Rectal smooth muscle tissue (tissue), 1 donor: ENCODE measurements around the gene LRIT3.

Experiments used
- H3K27ac ChIP-seq: one replicate; pipeline ENCODE4 v1.7.0; 2013; ENCODE audit warnings: low read depth, low read length, inconsistent platforms
- H3K27me3 ChIP-seq: one replicate; pipeline ENCODE4 v1.7.0; 2013; ENCODE audit warnings: low read length; ENCODE audit not compliant: control insufficient read depth, insufficient read depth
- H3K36me3 ChIP-seq: one replicate; pipeline ENCODE4 v1.7.0; 2013; ENCODE audit warnings: low read length; ENCODE audit not compliant: control insufficient read depth, insufficient read depth
- H3K4me1 ChIP-seq: one replicate; pipeline ENCODE4 v1.7.0; 2013; ENCODE audit warnings: low read length; ENCODE audit not compliant: control insufficient read depth, insufficient read depth
- H3K4me3 ChIP-seq: one replicate; pipeline ENCODE4 v1.7.0; 2013; ENCODE audit warnings: low read length
- H3K9ac ChIP-seq: one replicate; pipeline ENCODE4 v1.7.0; 2013; ENCODE audit warnings: low read length

LRIT3 gene

DNA sequence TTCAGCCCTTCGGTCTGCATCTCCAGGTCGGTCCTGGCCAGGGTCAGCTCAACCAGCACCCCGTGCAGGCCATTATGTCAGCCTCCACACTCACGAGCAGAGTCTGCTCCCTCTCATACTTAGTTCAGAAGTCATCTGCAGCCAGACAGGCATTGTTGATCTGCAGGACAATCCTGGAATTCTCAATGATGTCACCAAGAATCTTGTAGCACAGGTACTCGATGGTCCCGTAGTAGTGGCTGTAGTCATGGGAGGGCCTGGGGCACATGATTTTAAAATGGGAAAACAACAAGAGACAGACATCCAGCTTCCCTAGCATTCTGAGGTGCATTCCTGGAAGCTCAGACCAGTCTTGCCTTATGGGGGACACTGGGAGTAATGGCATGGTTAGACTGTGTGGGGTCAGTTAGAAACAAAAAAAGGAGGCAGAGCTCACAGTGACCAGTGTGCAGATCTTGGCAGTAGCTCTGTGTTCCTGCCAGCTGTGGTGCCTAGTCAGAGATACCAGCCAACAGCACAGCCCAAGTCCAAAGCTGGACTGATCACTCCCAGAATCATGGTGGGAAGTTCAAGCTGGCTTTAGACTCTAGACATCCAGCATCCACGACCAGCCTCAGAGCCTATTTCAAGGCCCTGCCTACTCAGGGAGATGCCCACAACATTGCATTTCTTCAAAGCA is 31.9 kb downstream of the LRIT3 start:
- H3K4me3 ChIP-seq: no peak overlapping the region
- H3K4me1 ChIP-seq: no peaks in the 10 kb centered on the region
- no peak overlapping the region for H3K9ac ChIP-seq
- H3K27ac ChIP-seq: no peak overlapping the region
- no peaks in the 10 kb centered on the region for H3K36me3 ChIP-seq
- H3K27me3 ChIP-seq: no peaks in the 10 kb centered on the region

- no peak overlapping the region for H3K27ac ChIP-seq
- no peaks in the 10 kb centered on the region for H3K36me3 ChIP-seq
- H3K9ac ChIP-seq: no peak overlapping the region
- no peaks in the 10 kb centered on the region for H3K27me3 ChIP-seq
- no peak overlapping the region for H3K4me3 ChIP-seq
- no peaks in the 10 kb centered on the region for H3K4me1 ChIP-seq
These were observed 38.4 kb downstream of the LRIT3 start for GRCh38 chr4:109886303-109886702.

GRCh38 chr4:109887071-109887470 is 39.2 kb downstream of the LRIT3 start:
- H3K36me3 ChIP-seq: no peaks in the 10 kb centered on the region
- no peaks in the 10 kb centered on the region for H3K4me1 ChIP-seq
- H3K9ac ChIP-seq: no peak overlapping the region
- H3K27ac ChIP-seq: no peak overlapping the region
- no peak overlapping the region for H3K4me3 ChIP-seq
- H3K27me3 ChIP-seq: no peaks in the 10 kb centered on the region

DNA sequence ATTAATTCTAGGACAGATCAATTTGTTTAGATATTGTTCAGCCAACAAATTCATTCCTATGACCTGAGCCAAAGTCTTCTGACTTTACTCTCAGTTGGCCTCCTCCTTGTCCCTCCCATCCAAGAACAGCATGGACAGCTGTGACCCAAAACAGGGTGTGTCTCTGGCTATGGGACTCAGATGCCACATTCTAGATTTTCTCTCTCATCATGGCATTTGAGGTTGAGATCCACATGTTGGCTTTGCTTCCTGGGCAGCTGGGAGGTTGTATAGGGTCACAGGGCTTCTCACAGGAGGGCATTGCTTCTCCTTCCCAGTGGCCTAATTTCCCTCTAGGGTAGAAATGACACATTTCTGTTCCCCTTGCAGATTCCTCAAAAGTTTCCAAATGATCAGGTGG is 42.2 kb downstream of the LRIT3 start:
- no peak overlapping the region for H3K27ac ChIP-seq
- no peak overlapping the region for H3K9ac ChIP-seq
- H3K27me3 ChIP-seq: no peaks in the 10 kb centered on the region

GRCh38 chr4:109902559-109903251 is 54.8 kb downstream of the LRIT3 start:
- Histone ChIP-seq H3K4me3 (no peak overlapping the region), H3K4me1 (no peaks in the 10 kb centered on the region), H3K27ac (no peak overlapping the region), H3K9ac (no peak overlapping the region), H3K27me3 (no peaks in the 10 kb centered on the region), H3K36me3 (no peaks in the 10 kb centered on the region)

More for the DNA sequence above, 42.2 kb downstream of the LRIT3 start:
- no peaks in the 10 kb centered on the region for H3K4me1 ChIP-seq
- H3K4me3 ChIP-seq: no peak overlapping the region
- H3K36me3 ChIP-seq: no peaks in the 10 kb centered on the region

GRCh38 chr4:109908731-109909130 is 60.8 kb downstream of the LRIT3 start:
- no peaks in the 10 kb centered on the region for H3K36me3 ChIP-seq

DNA sequence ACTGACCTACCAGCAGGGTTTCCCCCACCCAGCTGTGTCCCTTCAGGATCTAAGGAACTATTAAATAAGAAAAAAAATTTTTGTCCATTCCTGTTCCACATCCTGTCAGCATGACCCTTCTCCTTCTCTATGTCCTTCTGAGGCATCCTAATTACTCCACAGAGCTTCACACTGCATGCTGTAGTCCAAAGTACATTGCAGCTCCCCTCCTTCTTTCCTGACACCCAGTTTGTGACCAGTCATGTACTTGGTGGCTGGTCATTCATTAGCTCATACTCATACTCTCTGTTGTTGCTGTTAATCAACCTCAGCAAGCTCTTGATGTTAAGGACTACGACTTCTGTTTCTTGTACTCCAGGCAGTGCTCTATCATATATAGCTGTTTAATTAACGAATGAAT is 62.3 kb downstream of the LRIT3 start:
- H3K27me3 ChIP-seq: no peaks in the 10 kb centered on the region
- no peak overlapping the region for H3K9ac ChIP-seq
- H3K27ac ChIP-seq: no peak overlapping the region
- H3K36me3 ChIP-seq: no peaks in the 10 kb centered on the region
- H3K4me3 ChIP-seq: no peak overlapping the region
- no peaks in the 10 kb centered on the region for H3K4me1 ChIP-seq

More at GRCh38 chr4:109908731-109909130, 60.8 kb downstream of the LRIT3 start:
- H3K27ac ChIP-seq: no peak overlapping the region
- no peak overlapping the region for H3K9ac ChIP-seq
- no peaks in the 10 kb centered on the region for H3K4me1 ChIP-seq
- H3K4me3 ChIP-seq: no peak overlapping the region
- no peaks in the 10 kb centered on the region for H3K27me3 ChIP-seq

GRCh38 chr4:109912706-109913595 is 65.0 kb downstream of the LRIT3 start, which contains the start of gene EGF:
EGF (plus strand) TSS chr4:109912883; CDS start chr4:109913336, 453 bp downstream.
- Histone ChIP-seq H3K27ac (no peak within 1 kb of the TSS), H3K4me1 (no peaks in the 10 kb centered on the region), H3K9ac (no peak within 1 kb of the TSS), H3K27me3 (no peaks in the 10 kb centered on the region), H3K36me3 (no peaks in the 10 kb centered on the region), H3K4me3 (peak within 1 kb of the TSS; percentile 29)

GRCh38 chr4:109913596-109914241 is 65.8 kb downstream of the LRIT3 start:
- H3K4me1 ChIP-seq: no peaks in the 10 kb centered on the region
- no peak overlapping the region for H3K9ac ChIP-seq
- H3K36me3 ChIP-seq: no peaks in the 10 kb centered on the region
- H3K4me3 ChIP-seq: no peak overlapping the region
- H3K27me3 ChIP-seq: no peaks in the 10 kb centered on the region
- no peak overlapping the region for H3K27ac ChIP-seq

DNA sequence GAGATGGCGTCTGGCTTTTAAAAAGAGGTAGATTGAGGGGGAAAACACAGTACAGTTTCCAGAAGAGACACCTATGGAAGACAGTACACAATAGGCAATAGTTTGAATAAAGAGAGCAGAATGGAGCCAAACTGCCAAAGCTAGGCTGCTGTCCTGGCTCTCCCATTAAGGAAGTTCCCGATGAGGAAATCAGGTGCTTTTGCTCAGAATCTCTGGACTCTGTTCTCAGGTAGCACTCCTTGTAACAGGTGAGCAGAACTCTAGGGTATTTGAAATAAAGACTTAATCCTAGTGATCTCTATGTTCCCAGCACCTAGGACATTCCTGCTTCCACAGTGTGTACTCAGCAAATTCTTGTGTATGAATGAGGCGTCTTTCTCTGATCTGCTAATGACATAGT is 66.4 kb downstream of the LRIT3 start:
- Histone ChIP-seq H3K4me1 (no peaks in the 10 kb centered on the region), H3K36me3 (no peaks in the 10 kb centered on the region), H3K4me3 (no peak overlapping the region), H3K9ac (no peak overlapping the region), H3K27ac (no peak overlapping the region), H3K27me3 (no peaks in the 10 kb centered on the region)

- H3K4me1 ChIP-seq: no peaks in the 10 kb centered on the region
- H3K27ac ChIP-seq: no peak overlapping the region
- no peak overlapping the region for H3K4me3 ChIP-seq
- no peak overlapping the region for H3K9ac ChIP-seq
- no peaks in the 10 kb centered on the region for H3K36me3 ChIP-seq
- no peaks in the 10 kb centered on the region for H3K27me3 ChIP-seq
These were observed 67.6 kb downstream of the LRIT3 start for GRCh38 chr4:109915385-109916026.
